Measurements from ENCODE around the gene ZNF770. TPM values are rescaled to one million over a fixed set of nuclear protein-coding genes. Genes with fewer than 3 reads are reported as not detected.
A peak's percentile ranks its signal among the peaks of the same experiment; 100 is the strongest.
"Not testable (repeated sequence)": the region's sequence is repeated elsewhere in the genome, so short reads cannot be mapped to it uniquely, and the experiment has no call there.

ZNF770 gene
- total RNA-seq, 1 experiment from 2014 or later, result 70.7 TPM

- no peak for TF ChIP-seq ZFX (IDR thresholded peaks at IDR 0.05)
- TF ChIP-seq, protein P1, sequence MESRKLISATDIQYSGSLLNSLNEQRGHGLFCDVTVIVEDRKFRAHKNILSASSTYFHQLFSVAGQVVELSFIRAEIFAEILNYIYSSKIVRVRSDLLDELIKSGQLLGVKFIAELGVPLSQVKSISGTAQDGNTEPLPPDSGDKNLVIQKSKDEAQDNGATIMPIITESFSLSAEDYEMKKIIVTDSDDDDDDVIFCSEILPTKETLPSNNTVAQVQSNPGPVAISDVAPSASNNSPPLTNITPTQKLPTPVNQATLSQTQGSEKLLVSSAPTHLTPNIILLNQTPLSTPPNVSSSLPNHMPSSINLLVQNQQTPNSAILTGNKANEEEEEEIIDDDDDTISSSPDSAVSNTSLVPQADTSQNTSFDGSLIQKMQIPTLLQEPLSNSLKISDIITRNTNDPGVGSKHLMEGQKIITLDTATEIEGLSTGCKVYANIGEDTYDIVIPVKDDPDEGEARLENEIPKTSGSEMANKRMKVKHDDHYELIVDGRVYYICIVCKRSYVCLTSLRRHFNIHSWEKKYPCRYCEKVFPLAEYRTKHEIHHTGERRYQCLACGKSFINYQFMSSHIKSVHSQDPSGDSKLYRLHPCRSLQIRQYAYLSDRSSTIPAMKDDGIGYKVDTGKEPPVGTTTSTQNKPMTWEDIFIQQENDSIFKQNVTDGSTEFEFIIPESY (IDR thresholded peaks at IDR 0.05; ENCODE audit: extremely low read depth, insufficient replicate concordance, low read length), result no peak
- no peak for TF ChIP-seq ZNF274 (IDR thresholded peaks at IDR 0.05; ENCODE audit: low read depth, low read length)
Measured at GRCh38 chr15:34933432-34933975, 54.6 kb downstream of the ZNF770 start (continued).

DNA sequence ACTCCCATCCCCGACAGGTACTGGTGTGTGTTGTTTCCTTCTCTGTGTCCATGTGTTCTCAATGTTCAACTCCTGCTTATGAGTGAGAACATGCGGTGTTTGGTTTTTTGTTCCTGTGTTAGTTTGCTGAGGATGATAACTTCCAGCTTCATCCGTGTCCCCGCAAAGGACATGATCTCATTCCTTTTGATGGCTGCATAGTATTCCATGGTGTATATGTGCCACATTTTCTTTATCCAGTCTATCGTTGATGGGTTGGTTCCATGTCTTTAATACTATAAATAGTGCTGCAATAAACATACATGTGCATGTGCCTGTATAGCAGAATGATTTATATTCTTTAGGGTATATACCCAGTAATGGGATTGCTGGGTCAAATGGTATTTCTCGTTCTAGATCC lies 59.7 kb downstream of the ZNF770 start:
- H4K20me1 ChIP-seq (ENCODE audit: insufficient read depth); H3K4me1 ChIP-seq (ENCODE audit: control insufficient read depth in 1 of 2, insufficient read depth in 2 of 2, low read length in 2 of 2); H3K27me3 ChIP-seq (ENCODE audit: insufficient read depth, low read length); H3K4me2 ChIP-seq (ENCODE audit: low read length); H3K4me3 ChIP-seq (replicated peaks in 1 of 2; ENCODE audit: low read depth in 1 of 2, low read length in 2 of 2); H2AFZ ChIP-seq (ENCODE audit: low read depth, low read length, poor library complexity, severe bottlenecking); POLR2A ChIA-PET; H3K9me3 ChIP-seq (ENCODE audit: control insufficient read depth in 1 of 2, insufficient read depth in 1 of 2, low read depth in 1 of 2, low read length in 2 of 2); H3K79me2 ChIP-seq (ENCODE audit: insufficient read depth, low read length); H3K27ac ChIP-seq (ENCODE audit: low read depth, low read length); H3K9ac ChIP-seq (ENCODE audit: low read length); RAD21 ChIA-PET (ENCODE audit: low non-redundant PET in 1 of 2, low total read pairs in 2 of 2, uncharacterized antibody in 2 of 2, unreplicated experiment in 2 of 2); H3K9me2 ChIP-seq (ENCODE audit: insufficient read depth); CTCF ChIA-PET; intact Hi-C loops (cut with micrococcal nuclease); DNase-seq (ENCODE audit: low read depth, low spot score); ATAC-seq: not testable (repeated sequence)
- peaks cover 25 to 26% of the 10 kb centered on the region in 2 experiments; a peak in 3 of 4 replicates for H3K36me3 ChIP-seq (ENCODE audit: control insufficient read depth in 1 of 2, insufficient read depth in 2 of 2, low read length in 2 of 2)
- BruUV-seq (replicated peaks), result TSS peak; percentile 27

Other genes starting within 250 kb of the ZNF770 start
- gene GJD2, start 233.3 kb downstream of the ZNF770 start, total RNA-seq (2021; ENCODE audit: unreplicated experiment), result not detected
- not detected for gene ACTC1, start 192.7 kb downstream of the ZNF770 start, total RNA-seq (2021; ENCODE audit: unreplicated experiment)
- 30.7 TPM for gene AQR, start 18.5 kb downstream of the ZNF770 start, total RNA-seq (2021; ENCODE audit: unreplicated experiment)
- not detected for gene NANOGP8, start 97.0 kb upstream of the ZNF770 start, total RNA-seq (2021; ENCODE audit: unreplicated experiment)

Data from HCT116 (cell line).